Hepatocyte (in vitro differentiated cells): ENCODE data around the gene TXNDC17.

ENCODE experiments used
- EZH2 ChIP-seq: fragments of 200-600 bp; sonication (generic); IDR thresholded peaks from 2 replicates; pipeline ENCODE4 v1.6.1; 2016; ENCODE audit warnings: antibody characterized with exemption, mild to moderate bottlenecking, borderline replicate concordance
- TF ChIP-seq, protein P1 (sequence below): fragments of 200-600 bp; sonication (generic); IDR thresholded peaks from 2 replicates; pipeline ENCODE4 v1.5.1; 2016; ENCODE audit warnings: antibody characterized with exemption, mild to moderate bottlenecking; ENCODE audit not compliant: poor library complexity

DNA sequence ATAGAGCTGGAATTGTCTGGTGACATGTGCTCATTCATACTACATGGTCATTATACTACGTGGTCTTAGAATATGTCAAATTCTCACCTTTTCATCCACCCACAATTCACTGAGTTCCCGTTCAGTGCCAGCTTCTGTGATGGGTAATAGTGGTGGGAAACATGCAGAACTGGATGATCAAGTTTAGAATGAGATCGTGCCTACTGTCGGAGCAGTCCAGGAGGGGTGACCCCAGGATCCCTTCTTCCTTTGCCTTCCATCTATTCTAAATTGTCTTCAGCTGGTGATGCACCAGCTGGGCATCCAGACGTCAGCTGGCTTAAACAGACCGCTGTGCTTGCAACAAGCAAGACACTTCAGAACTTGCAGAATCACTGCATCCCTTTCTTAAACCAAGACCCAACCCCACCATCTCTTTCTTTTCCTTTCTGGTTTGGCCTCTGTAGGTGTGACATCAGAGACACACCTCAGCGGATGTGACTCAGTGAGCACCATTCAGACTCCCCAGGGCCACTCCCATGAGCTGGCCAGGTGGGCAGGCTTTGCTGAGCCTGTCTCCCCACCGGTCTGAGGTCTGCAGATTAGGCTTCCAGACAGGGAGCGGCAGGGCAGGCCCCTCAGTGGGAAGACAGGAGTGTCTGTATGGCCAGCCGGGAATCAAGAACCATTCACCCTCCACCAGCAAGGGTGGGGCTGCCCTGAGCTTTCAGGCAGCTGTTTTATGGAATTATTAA lies 28.8 kb downstream of the TXNDC17 start:
- TF ChIP-seq, protein P1, sequence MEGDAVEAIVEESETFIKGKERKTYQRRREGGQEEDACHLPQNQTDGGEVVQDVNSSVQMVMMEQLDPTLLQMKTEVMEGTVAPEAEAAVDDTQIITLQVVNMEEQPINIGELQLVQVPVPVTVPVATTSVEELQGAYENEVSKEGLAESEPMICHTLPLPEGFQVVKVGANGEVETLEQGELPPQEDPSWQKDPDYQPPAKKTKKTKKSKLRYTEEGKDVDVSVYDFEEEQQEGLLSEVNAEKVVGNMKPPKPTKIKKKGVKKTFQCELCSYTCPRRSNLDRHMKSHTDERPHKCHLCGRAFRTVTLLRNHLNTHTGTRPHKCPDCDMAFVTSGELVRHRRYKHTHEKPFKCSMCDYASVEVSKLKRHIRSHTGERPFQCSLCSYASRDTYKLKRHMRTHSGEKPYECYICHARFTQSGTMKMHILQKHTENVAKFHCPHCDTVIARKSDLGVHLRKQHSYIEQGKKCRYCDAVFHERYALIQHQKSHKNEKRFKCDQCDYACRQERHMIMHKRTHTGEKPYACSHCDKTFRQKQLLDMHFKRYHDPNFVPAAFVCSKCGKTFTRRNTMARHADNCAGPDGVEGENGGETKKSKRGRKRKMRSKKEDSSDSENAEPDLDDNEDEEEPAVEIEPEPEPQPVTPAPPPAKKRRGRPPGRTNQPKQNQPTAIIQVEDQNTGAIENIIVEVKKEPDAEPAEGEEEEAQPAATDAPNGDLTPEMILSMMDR: no peak
- TF ChIP-seq EZH2: no peak
